H1 (cell line): ENCODE results near the gene NTPCR. TPM values are rescaled to one million over a fixed set of nuclear protein-coding genes. Genes with fewer than 3 reads are reported as not detected.

Experiments used
- CTCF ChIA-PET: fragments of 300-600 bp; sonication (Branson Sonifier 250); formaldehyde crosslinking; loops from one replicate; lab custom pipeline; 2021; ENCODE audit not compliant: partially characterized antibody; lab: Charles Lee
- POLR2A ChIA-PET: fragments of 300-600 bp; sonication (Branson Sonifier 250); formaldehyde crosslinking; loops from one replicate; lab custom pipeline; 2021; ENCODE audit warnings: inconsistent platforms; ENCODE audit not compliant: partially characterized antibody; lab: Charles Lee
- DNase-seq, 2 experiments: peaks; one replicate each; pipeline versions ENCODE4 v3.0.0 to v3.0.0-alpha.2; 2010 to 2022; ENCODE audit warnings: low spot score in 2 of 2, low read depth in 1 of 2, mixed read lengths in 1 of 2
- FAIRE-seq: peaks from 2 replicates; lab custom pipeline; 2011; peaks lifted over from hg19 to GRCh38; lab: Jason Lieb, UNC
- H2AFZ ChIP-seq: 2 replicates; pipeline ENCODE4 v1.8.1; 2012; ENCODE audit warnings: low read length, inconsistent platforms
- H2AK5ac ChIP-seq: 2 replicates; pipeline ENCODE4 v1.6.1; 2013; ENCODE audit warnings: low read depth, low read length
- H2BK120ac ChIP-seq: replicated peaks from 2 replicates; pipeline ENCODE3; 2013; ENCODE audit warnings: low read depth, low read length, inconsistent platforms
- H2BK12ac ChIP-seq: 2 replicates; pipeline ENCODE4 v1.6.1; 2013; ENCODE audit warnings: low read depth, low read length
- H2BK15ac ChIP-seq: 2 replicates; pipeline ENCODE4 v1.6.1; 2013; ENCODE audit warnings: low read length
- H2BK20ac ChIP-seq: 2 replicates; pipeline ENCODE4 v1.6.1; 2013; ENCODE audit warnings: low read length
- H2BK5ac ChIP-seq: 2 replicates; pipeline ENCODE4 v1.6.1; 2013; ENCODE audit warnings: low read depth, low read length
- H3K14ac ChIP-seq: 2 replicates; pipeline ENCODE4 v1.6.1; 2013; ENCODE audit warnings: inconsistent platforms; ENCODE audit not compliant: insufficient read length
- H3K18ac ChIP-seq: 2 replicates; pipeline ENCODE4 v1.6.1; 2013; ENCODE audit warnings: low read length; ENCODE audit errors: extremely low read depth
- H3K23ac ChIP-seq: 2 replicates; pipeline ENCODE4 v1.6.1; 2013; ENCODE audit warnings: inconsistent platforms; ENCODE audit not compliant: insufficient read length
- H3K23me2 ChIP-seq: 2 replicates; pipeline ENCODE4 v1.6.1; 2013; ENCODE audit warnings: low read depth, low read length
- H3K27ac ChIP-seq: 2 replicates; pipeline ENCODE4 v1.6.1; 2011; ENCODE audit warnings: low read depth, low read length, inconsistent platforms
- H3K27me3 ChIP-seq, 4 experiments: replicated peaks in 1 of 4; 1 replicate in 1 of 4; 2 replicates in 3 of 4; pipeline versions ENCODE4 v1.6.1 to v1.8.1; 2011 to 2013; ENCODE audit warnings: low read length in 3 of 4, mild to moderate bottlenecking in 3 of 4, inconsistent platforms in 2 of 4, mixed read lengths in 2 of 4, moderate library complexity in 1 of 4; ENCODE audit not compliant: control insufficient read depth in 3 of 4, insufficient read depth in 3 of 4; ENCODE audit errors: extremely low read depth in 1 of 4
- H3K36me3 ChIP-seq, 4 experiments: 2 replicates each; pipeline versions ENCODE4 v1.6.1 to v1.8.1; 2011 to 2013; ENCODE audit warnings: mild to moderate bottlenecking in 4 of 4, low read length in 3 of 4, moderate library complexity in 2 of 4, control low read depth in 1 of 4, inconsistent platforms in 1 of 4; ENCODE audit not compliant: insufficient read depth in 4 of 4, control insufficient read depth in 2 of 4
- H3K4ac ChIP-seq: replicated peaks from 2 replicates; pipeline ENCODE3; 2013; ENCODE audit warnings: low read length, low read depth, mixed read lengths, inconsistent platforms; ENCODE audit not compliant: insufficient read length
- H3K4me1 ChIP-seq, 4 experiments: replicated peaks in 1 of 4; 1 replicate in 1 of 4; 2 replicates in 3 of 4; pipeline versions ENCODE4 v1.6.1 to v1.8.1; 2011 to 2013; ENCODE audit warnings: low read length in 3 of 4, inconsistent platforms in 2 of 4, mixed read lengths in 1 of 4; ENCODE audit not compliant: insufficient read depth in 4 of 4, control insufficient read depth in 3 of 4
- H3K4me2 ChIP-seq, 2 experiments: 2 replicates each; pipeline versions ENCODE4 v1.6.1 to v1.8.1; 2011 to 2013; ENCODE audit warnings: low read depth in 2 of 2, low read length in 2 of 2, control low read depth in 1 of 2, inconsistent platforms in 1 of 2, mild to moderate bottlenecking in 1 of 2; ENCODE audit not compliant: insufficient read depth in 1 of 2
- H3K4me3 ChIP-seq, 4 experiments: fragments of 200-600, 300-600 bp in 1 of 4; sonication (generic), shearing (Covaris generic), sonication (Bioruptor Twin) in 1 of 4; 2 replicates each; pipeline versions ENCODE4 v1.5.1 to v1.8.1; 2011 to 2016; ENCODE audit warnings: low read length in 4 of 4, low read depth in 3 of 4, control low read depth in 2 of 4, inconsistent platforms in 2 of 4, mild to moderate bottlenecking in 2 of 4, mixed read lengths in 1 of 4, moderate library complexity in 1 of 4; ENCODE audit not compliant: insufficient read depth in 2 of 4; ENCODE audit errors: extremely low read depth in 1 of 4
- H3K56ac ChIP-seq: replicated peaks from 2 replicates; pipeline ENCODE3; 2013; ENCODE audit warnings: low read depth, mild to moderate bottlenecking, mixed read lengths, low read length, inconsistent platforms; ENCODE audit not compliant: insufficient read length
- H3K79me1 ChIP-seq: 2 replicates; pipeline ENCODE4 v1.6.1; 2013; ENCODE audit warnings: low read depth, low read length, control low read depth
- H3K79me2 ChIP-seq, 2 experiments: 2 replicates each; pipeline versions ENCODE4 v1.6.1 to v1.8.1; 2012 to 2013; ENCODE audit warnings: low read length in 2 of 2, mild to moderate bottlenecking in 2 of 2, inconsistent platforms in 1 of 2; ENCODE audit not compliant: insufficient read depth in 2 of 2, control insufficient read depth in 1 of 2
- H3K9ac ChIP-seq, 4 experiments: replicated peaks in 1 of 4; 1 replicate in 1 of 4; 2 replicates in 3 of 4; pipeline versions ENCODE4 v1.6.1 to v1.8.1; 2011 to 2013; ENCODE audit warnings: low read depth in 3 of 4, low read length in 3 of 4, control low read depth in 2 of 4, mild to moderate bottlenecking in 2 of 4, moderate library complexity in 2 of 4, inconsistent platforms in 1 of 4; ENCODE audit errors: extremely low read depth in 1 of 4
- H3K9me3 ChIP-seq, 2 experiments: 2 replicates each; pipeline versions ENCODE4 v1.6.1 to v1.8.1; 2012 to 2013; ENCODE audit warnings: mild to moderate bottlenecking in 2 of 2, moderate library complexity in 2 of 2, control low read depth in 1 of 2, inconsistent platforms in 1 of 2, low read depth in 1 of 2, low read length in 1 of 2, mixed read lengths in 1 of 2; ENCODE audit not compliant: insufficient read depth in 2 of 2
- H4K20me1 ChIP-seq, 2 experiments: replicated peaks in 1 of 2; 2 replicates each; pipeline versions ENCODE3 to v1.8.1; 2011 to 2013; ENCODE audit warnings: inconsistent platforms in 2 of 2, low read length in 2 of 2, mild to moderate bottlenecking in 1 of 2; ENCODE audit not compliant: insufficient read depth in 2 of 2, control insufficient read depth in 1 of 2
- H4K5ac ChIP-seq: 2 replicates; pipeline ENCODE4 v1.6.1; 2013; ENCODE audit warnings: low read length, low read depth, mixed read lengths, inconsistent platforms; ENCODE audit not compliant: insufficient read length
- H4K8ac ChIP-seq: 2 replicates; pipeline ENCODE4 v1.8.0; 2013; ENCODE audit warnings: mild to moderate bottlenecking, moderate library complexity, low read length, inconsistent platforms; ENCODE audit not compliant: insufficient read depth; ENCODE audit errors: extremely low read depth
- H4K91ac ChIP-seq: replicated peaks from 2 replicates; pipeline ENCODE3; 2013; ENCODE audit warnings: low read length, mixed read lengths, inconsistent platforms; ENCODE audit not compliant: insufficient read length
- CBX8 ChIP-seq: fragments of 300-800, 300-1000 bp; sonication (generic); IDR thresholded peaks from 2 replicates; pipeline ENCODE4 v1.7.1; 2016; ENCODE audit warnings: low read depth, low read length, borderline replicate concordance
- GABPA ChIP-seq: IDR thresholded peaks from 2 replicates; pipeline ENCODE4 v1.6.1; 2011; ENCODE audit warnings: mild to moderate bottlenecking, low read length, moderate library complexity, borderline replicate concordance; ENCODE audit not compliant: insufficient read depth
- HDAC6 ChIP-seq: IDR thresholded peaks from one replicate; pipeline ENCODE4 v1.7.1; 2012; ENCODE audit warnings: low read depth, mild to moderate bottlenecking, inconsistent platforms, low read length, moderate library complexity
- KDM1A ChIP-seq: fragments of 200-600, 300-600 bp; sonication (generic); IDR thresholded peaks from 2 replicates; pipeline ENCODE4 v1.7.1; 2016; ENCODE audit warnings: mild to moderate bottlenecking, low read length, borderline replicate concordance
- RXRA ChIP-seq: IDR thresholded peaks from 2 replicates; pipeline ENCODE4 v1.6.1; 2011; ENCODE audit warnings: low read depth, mild to moderate bottlenecking, low read length, moderate library complexity; ENCODE audit not compliant: insufficient read depth
- SP2 ChIP-seq: IDR thresholded peaks from 2 replicates; pipeline ENCODE4 v1.6.1; 2012; ENCODE audit warnings: mild to moderate bottlenecking, low read length, inconsistent platforms
- WGBS, 2 experiments: shearing (Covaris generic) in 1 of 2; methylation state at CpG; one replicate each; pipeline versions ENCODE4 v1.1.6 to v1.1.7; 2013 to 2015; ENCODE audit warnings: low lambda C conversion rate in 2 of 2, mixed read lengths in 2 of 2, inconsistent platforms in 1 of 2, low coverage in 1 of 2, missing lambda C conversion rate in 1 of 2; ENCODE audit not compliant: insufficient replicate concordance in 2 of 2, insufficient coverage in 1 of 2, insufficient read length in 1 of 2; ENCODE audit errors: extremely low coverage in 1 of 2, missing lambda C conversion rate in 1 of 2; 5-methylcytosine and 5-hydroxymethylcytosine counted together
- polyA plus RNA-seq, 7 experiments: library from polyadenylated mRNA; depleted of rRNA in 3 of 7; stranded (reverse) in 5 of 7; unstranded in 2 of 7; fragments of >200 nt in 5 of 7; fragments of 200-250 nt in 2 of 7; gene quantifications; 1 replicate in 5 of 7; 2 replicates in 1 of 7; 4 replicates in 1 of 7; pipeline versions ENCODE4 v1.2.1 to v1.2.3, GENCODE V29; 2011 to 2013; ENCODE audit warnings: missing spikeins in 2 of 7, mixed read lengths in 2 of 7
- total RNA-seq: library from RNA; stranded (reverse); fragmentation: NEBNext Ultra II Directional; extraction: Animal tissue kit (Norgen Biotek cat#: 25700); gene quantifications from 2 replicates; pipeline ENCODE4 v1.2.1, GENCODE V29; 2021

Gene NTPCR
- total and polyA plus RNA-seq, 2 of the 8 experiments (the other 6 are each of a cell fraction or from before 2014, with no cell fraction given): 22.6 to 73.1 TPM

GRCh38 chr1:233027046-233027445 is 76.6 kb downstream of the NTPCR start:
- Histone ChIP-seq H2BK5ac (no peak overlapping the region), H3K9me3 (no peaks in the 10 kb centered on the region), H3K4ac (no peak overlapping the region), H2BK20ac (no peak overlapping the region)
- whole genome bisulfite sequencing, 2 experiments: 84% methylated on average over 5 of the region's 5 CpGs; no CpG with 5 or more reads in 1 of the 2 experiments
- TF ChIP-seq KDM1A: no peak
- no peak for TF ChIP-seq GABPA
- no peak for TF ChIP-seq SP2
- no peak for TF ChIP-seq CBX8
- TF ChIP-seq RXRA: no peak
- TF ChIP-seq HDAC6: no peak
- TF ChIP-seq, all 59 proteins: peak for 0
- Histone ChIP-seq H3K4me2 (no peak overlapping the region), H3K27me3 (no peaks in the 10 kb centered on the region), H4K5ac (no peak overlapping the region), H3K79me2 (no peaks in the 10 kb centered on the region), H2AFZ (no peak overlapping the region), H3K9ac (no peak overlapping the region), H3K14ac (no peak overlapping the region), H3K23ac (no peak overlapping the region), H2BK15ac (no peak overlapping the region), H2BK12ac (no peak overlapping the region), H2BK120ac (no peak overlapping the region), H3K27ac (no peak overlapping the region), H2AK5ac (no peak overlapping the region), H4K8ac (no peak overlapping the region), H3K79me1 (no peaks in the 10 kb centered on the region; the same call in 1 of the 2 replicates), H4K91ac (no peak overlapping the region), H3K36me3 (no peaks in the 10 kb centered on the region), H3K4me1 (no peaks in the 10 kb centered on the region; a peak in 1 of 7 replicates), H3K56ac (no peak overlapping the region), H3K18ac (no peak overlapping the region), H3K23me2 (no peaks in the 10 kb centered on the region), H4K20me1 (no peaks in the 10 kb centered on the region), H3K4me3 (no peak overlapping the region)
- FAIRE-seq: no peak
- CTCF ChIA-PET: interaction anchor here (4.3 kb wide), 1 partner anchor 17 kb away, joined by 19 read pairs; no protein-coding TSS in a partner anchor
- no peak for DNase-seq
- POLR2A ChIA-PET: no interaction called here
